BLaER1 treated with 17β-estradiol and CSF1 and Interleukin-3, amounts not matched to agents 10 nM and 100 nM (cell line): Measurements from ENCODE around the gene FGFR2.

Experiments
- H3K27ac ChIP-seq, 11 experiments: shearing (Covaris generic); formaldehyde crosslinking; 2 replicates each; pipeline ENCODE4 v1.8.1; 2022
- H3K27me3 ChIP-seq, 11 experiments: shearing (Covaris generic); formaldehyde crosslinking; 2 replicates each; pipeline ENCODE4 v1.8.1; 2022
- H3K36me3 ChIP-seq, 11 experiments: shearing (Covaris generic); formaldehyde crosslinking; 2 replicates each; pipeline ENCODE4 v1.8.1; 2022
- H3K4me1 ChIP-seq, 10 experiments: shearing (Covaris generic); formaldehyde crosslinking; 2 replicates each; pipeline ENCODE4 v1.8.1; 2022
- H3K4me2 ChIP-seq, 11 experiments: shearing (Covaris generic); formaldehyde crosslinking; 2 replicates each; pipeline ENCODE4 v1.8.1; 2022
- H3K4me3 ChIP-seq, 10 experiments: shearing (Covaris generic); formaldehyde crosslinking; 2 replicates each; pipeline ENCODE4 v1.8.1; 2022
- H3K9ac ChIP-seq, 11 experiments: shearing (Covaris generic); formaldehyde crosslinking; 2 replicates each; pipeline ENCODE4 v1.8.1; 2022
- H3K9me3 ChIP-seq, 11 experiments: shearing (Covaris generic); formaldehyde crosslinking; replicated peaks in 1 of 11; 2 replicates each; pipeline ENCODE4 v1.8.1; 2022
- H4K20me1 ChIP-seq, 11 experiments: shearing (Covaris generic); formaldehyde crosslinking; 2 replicates each; pipeline ENCODE4 v1.8.1; 2022
- Cebpa-rat ChIP-seq, 11 experiments: shearing (Covaris generic); IDR thresholded peaks; 2 replicates each; pipeline ENCODE4 v1.8.1; 2022

The FGFR2 gene

DNA sequence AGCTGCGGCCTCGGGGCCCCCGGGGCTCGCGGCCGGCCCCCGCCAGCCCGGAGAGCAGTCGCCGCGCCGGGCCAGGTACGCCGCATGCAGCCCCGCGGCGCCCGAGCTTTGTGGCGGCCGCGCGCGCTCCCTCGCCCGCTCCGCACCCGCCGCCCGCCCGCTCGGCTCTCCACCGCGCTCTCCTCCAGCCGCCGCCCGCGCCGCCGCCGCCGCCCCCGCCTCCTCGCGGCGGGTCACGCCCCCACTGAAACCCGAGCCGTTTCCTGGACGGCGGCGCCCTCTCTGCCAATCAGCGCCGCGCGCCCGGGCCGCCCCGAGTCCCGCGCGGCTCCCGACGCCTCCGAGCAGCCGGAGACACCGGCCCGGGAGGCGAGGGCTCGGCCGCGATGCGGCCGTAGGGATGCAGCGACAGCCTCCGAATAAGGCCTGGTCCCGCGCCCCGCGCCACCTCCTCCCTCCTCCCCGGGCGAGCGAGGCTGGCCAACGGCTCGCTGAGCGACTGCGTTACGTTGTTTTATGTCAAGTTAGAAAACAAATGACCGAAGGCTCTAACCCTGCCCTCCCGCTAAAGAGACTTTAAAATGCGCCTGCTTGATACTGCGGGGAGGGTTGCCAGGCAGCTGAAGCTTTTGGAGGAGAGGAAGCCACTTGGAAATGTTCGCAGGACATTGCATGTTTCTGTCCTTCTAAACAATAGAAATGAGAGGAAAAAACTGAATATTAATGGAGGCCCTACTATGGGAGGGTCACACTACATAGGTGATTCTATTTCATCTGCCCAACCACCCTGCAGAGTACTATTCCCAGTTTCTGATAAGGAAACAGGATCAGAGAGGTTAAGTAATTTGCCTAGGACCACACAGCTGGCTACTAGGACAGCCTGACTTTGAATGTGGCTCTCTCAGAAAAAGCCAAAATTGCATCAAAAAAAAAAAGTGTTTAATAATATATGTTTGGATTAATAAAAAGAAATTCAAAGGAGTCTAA, at the start of gene FGFR2:
FGFR2 (minus strand) TSS at position 182 of the 987 bp plus-strand sequence. CDS start 4,627 bp downstream, outside the sequence.
- peak within 1 kb of the TSS; percentile 85 to 100 (median 98) for H3K4me2 ChIP-seq
- TF ChIP-seq Cebpa-rat (IDR thresholded peaks at IDR 0.05), result no peak
- peaks cover 82 to 97% (median 92%) of the 10 kb centered on the region in 11 experiments for H3K27me3 ChIP-seq

DNA sequence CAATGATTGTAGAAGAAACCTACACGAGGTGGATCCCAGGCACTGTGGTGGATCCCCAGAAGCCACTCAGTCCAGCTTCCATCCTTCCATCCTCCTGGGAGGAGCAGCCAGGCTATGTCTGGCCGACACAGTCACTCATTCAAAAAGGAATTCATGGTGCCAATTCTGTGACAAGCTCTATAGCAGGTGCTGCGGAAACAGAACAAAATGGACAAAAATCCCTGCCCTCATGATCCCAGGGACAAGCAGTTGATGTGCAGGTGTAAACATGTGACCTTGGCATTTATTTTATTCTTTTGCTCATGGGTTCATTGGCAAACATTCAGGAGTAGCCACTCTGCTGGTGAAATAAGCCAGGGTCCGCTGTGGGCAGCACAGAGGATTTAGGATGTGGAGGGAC, 49.2 kb upstream of the FGFR2 start:
- TF ChIP-seq Cebpa-rat (IDR thresholded peaks at IDR 0.05), result no peak
- Histone ChIP-seq H4K20me1 (no peaks in the 10 kb centered on the region), H3K36me3 (no peaks in the 10 kb centered on the region), H3K9me3 (peaks cover 0 to 4% (median 0%) of the 10 kb centered on the region in 11 experiments; a peak in 1 of 22 replicates), H3K9ac (no peak overlapping the region), H3K4me3 (no peak overlapping the region), H3K27ac (no peak overlapping the region), H3K27me3 (no peaks in the 10 kb centered on the region), H3K4me1 (peaks cover 0 to 5% (median 0%) of the 10 kb centered on the region in 10 experiments; a peak in 1 of 20 replicates), H3K4me2 (no peak overlapping the region)

More for the DNA sequence above, at the start of gene FGFR2:
- Histone ChIP-seq H4K20me1 (peaks cover 0 to 44% (median 33%) of the 10 kb centered on the region in 11 experiments; a peak in 16 of 22 replicates), H3K4me3 (peak within 1 kb of the TSS; percentile 55 to 75 (median 64)), H3K9me3 (no peaks in the 10 kb centered on the region), H3K9ac (peak within 1 kb of the TSS; percentile 8 to 70 (median 53); a peak in 17 of 22 replicates), H3K4me1 (peaks cover 8 to 44% (median 36%) of the 10 kb centered on the region in 10 experiments; a peak in 19 of 20 replicates), H3K36me3 (no peaks in the 10 kb centered on the region), H3K27ac (no peak within 1 kb of the TSS)

DNA sequence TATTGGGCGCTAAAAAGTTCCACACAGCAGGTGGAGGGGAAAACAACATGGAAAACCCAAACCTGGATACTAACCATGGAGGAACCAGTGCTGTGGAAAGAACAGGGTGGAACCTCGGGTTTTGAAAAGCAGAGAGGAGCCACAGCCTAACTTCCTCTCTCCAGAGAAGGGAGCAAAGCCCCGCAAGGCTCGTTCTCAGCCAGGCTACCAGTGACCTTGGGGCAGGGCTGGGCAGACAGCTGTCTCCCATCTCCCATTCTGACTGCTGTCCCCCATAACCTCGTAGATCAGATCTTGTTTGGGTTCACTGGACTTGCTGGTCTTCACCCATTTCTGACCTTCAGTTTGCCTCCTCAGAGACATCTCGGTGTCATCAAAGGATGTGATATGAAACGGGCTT, 47.5 kb upstream of the FGFR2 start:
- Histone ChIP-seq H3K36me3 (no peaks in the 10 kb centered on the region), H3K27ac (no peak overlapping the region), H3K9me3 (peaks cover 0 to 13% (median 7%) of the 10 kb centered on the region in 11 experiments; a peak in 10 of 22 replicates), H3K4me1 (peaks cover 0 to 5% (median 0%) of the 10 kb centered on the region in 10 experiments; a peak in 1 of 20 replicates), H3K9ac (no peak overlapping the region), H3K4me2 (no peak overlapping the region), H3K27me3 (no peaks in the 10 kb centered on the region), H3K4me3 (no peak overlapping the region), H4K20me1 (no peaks in the 10 kb centered on the region)
- no peak for TF ChIP-seq Cebpa-rat (IDR thresholded peaks at IDR 0.05)

DNA sequence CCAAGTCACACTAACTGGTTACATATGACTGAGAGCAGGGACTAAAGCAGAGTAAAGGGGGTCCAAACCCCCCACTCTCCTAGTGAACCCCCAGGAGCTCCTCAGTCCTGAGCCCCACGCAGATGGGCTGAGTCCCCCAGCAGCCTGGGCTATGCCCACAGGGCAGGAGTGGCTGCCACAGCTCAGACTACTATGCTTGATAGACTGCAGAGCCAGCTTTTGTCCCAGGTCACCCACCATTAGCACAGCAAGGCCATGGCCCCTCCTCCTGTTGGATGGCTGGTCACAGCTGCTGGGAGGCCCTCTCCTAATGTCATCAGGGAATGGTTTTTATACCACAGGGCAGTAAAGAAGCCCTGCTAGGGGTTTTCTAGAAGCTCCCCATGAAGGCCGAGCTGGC, 46.3 kb upstream of the FGFR2 start:
- H4K20me1 ChIP-seq, result no peaks in the 10 kb centered on the region
- H3K9me3 ChIP-seq, result peaks cover 0 to 15% (median 8%) of the 10 kb centered on the region in 11 experiments; a peak in 10 of 22 replicates
- H3K4me3 ChIP-seq, result no peak overlapping the region
- TF ChIP-seq Cebpa-rat (IDR thresholded peaks at IDR 0.05), result no peak
- H3K27ac ChIP-seq, result no peak overlapping the region
- no peaks in the 10 kb centered on the region for H3K36me3 ChIP-seq
- no peak overlapping the region for H3K9ac ChIP-seq
- H3K4me2 ChIP-seq, result no peak overlapping the region
- H3K4me1 ChIP-seq, result peaks cover 0 to 5% (median 0%) of the 10 kb centered on the region in 10 experiments; a peak in 2 of 20 replicates
- H3K27me3 ChIP-seq, result no peaks in the 10 kb centered on the region

DNA sequence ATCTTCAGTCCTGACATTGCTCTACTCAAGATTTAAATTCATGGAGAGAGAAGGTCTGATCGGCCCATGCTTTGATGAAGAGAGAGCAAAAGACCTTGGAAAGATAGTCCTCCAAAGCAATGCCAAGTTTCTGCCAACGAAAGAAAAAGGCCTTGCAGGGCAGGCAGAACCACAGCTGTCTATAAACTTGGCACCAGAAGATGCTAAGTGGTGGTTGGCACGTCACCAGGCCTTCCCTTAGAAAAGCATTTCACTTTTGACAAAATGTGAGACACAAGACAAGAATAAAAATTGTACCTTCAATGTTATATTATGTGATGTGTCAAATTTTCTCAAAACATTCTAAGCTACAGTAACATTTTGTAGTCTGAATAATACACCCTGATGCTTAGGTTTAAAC, 42.0 kb upstream of the FGFR2 start:
- peaks cover 8 to 31% (median 18%) of the 10 kb centered on the region in 11 experiments; a peak in 19 of 22 replicates for H3K9me3 ChIP-seq
- no peak overlapping the region for H3K9ac ChIP-seq
- no peaks in the 10 kb centered on the region for H4K20me1 ChIP-seq
- no peak overlapping the region for H3K4me3 ChIP-seq
- no peak overlapping the region for H3K27ac ChIP-seq
- no peak for TF ChIP-seq Cebpa-rat (IDR thresholded peaks at IDR 0.05)
- H3K4me1 ChIP-seq, result peaks cover 0 to 9% (median 0%) of the 10 kb centered on the region in 10 experiments; a peak in 1 of 20 replicates
- no peak overlapping the region for H3K4me2 ChIP-seq
- no peaks in the 10 kb centered on the region for H3K27me3 ChIP-seq
- H3K36me3 ChIP-seq, result no peaks in the 10 kb centered on the region

DNA sequence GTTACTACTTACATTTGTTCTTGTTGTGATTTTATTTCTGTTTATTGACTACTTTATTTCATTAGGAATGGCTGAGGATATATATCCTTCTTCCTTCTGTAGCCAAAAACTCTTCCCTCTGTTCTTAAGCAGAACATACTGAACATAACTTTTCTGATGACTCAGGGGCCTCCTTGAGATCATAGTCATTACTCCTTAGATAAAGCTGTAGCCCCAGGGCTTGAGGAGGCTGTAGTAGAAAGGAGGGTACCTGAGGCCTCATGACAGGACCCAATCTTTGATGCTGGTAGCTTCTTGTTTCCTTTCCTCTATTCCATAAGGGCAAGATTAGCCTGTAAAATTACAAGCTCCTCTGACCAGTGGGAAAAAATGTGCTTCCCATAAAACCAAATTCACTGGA, 41.2 kb upstream of the FGFR2 start:
- no peak overlapping the region for H3K4me2 ChIP-seq
- no peak overlapping the region for H3K9ac ChIP-seq
- no peaks in the 10 kb centered on the region for H3K27me3 ChIP-seq
- peaks cover 0 to 9% (median 0%) of the 10 kb centered on the region in 10 experiments; a peak in 1 of 20 replicates for H3K4me1 ChIP-seq
- TF ChIP-seq Cebpa-rat (IDR thresholded peaks at IDR 0.05), result no peak
- H4K20me1 ChIP-seq, result no peaks in the 10 kb centered on the region
- H3K27ac ChIP-seq, result no peak overlapping the region
- no peaks in the 10 kb centered on the region for H3K36me3 ChIP-seq
- peaks cover 8 to 31% (median 18%) of the 10 kb centered on the region in 11 experiments; a peak in 19 of 22 replicates for H3K9me3 ChIP-seq
- no peak overlapping the region for H3K4me3 ChIP-seq

DNA sequence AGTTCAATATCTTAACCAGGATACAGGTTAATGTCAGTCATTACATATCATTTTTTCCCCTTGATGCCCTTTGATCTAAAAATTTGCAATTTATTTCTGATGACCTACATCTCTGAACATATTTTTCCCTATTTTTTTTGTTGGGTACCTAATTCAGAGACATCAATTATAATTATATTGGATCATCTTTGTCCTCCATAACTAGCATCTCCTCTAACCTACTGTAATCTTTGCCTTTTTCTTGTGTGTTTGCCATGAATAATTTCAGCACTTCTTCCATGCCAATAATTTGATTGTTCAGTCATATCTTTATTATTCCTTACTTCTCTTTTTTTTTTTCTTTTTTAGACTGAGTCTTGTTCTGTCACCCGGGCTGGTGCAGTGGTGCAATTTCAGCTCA, 39.2 kb upstream of the FGFR2 start:
- H3K27me3 ChIP-seq, result no peaks in the 10 kb centered on the region
- H3K4me2 ChIP-seq, result no peak overlapping the region
- H3K4me3 ChIP-seq, result no peak overlapping the region
- no peaks in the 10 kb centered on the region for H4K20me1 ChIP-seq
- peaks cover 8 to 31% (median 18%) of the 10 kb centered on the region in 11 experiments; a peak in 19 of 22 replicates for H3K9me3 ChIP-seq
- H3K4me1 ChIP-seq, result peaks cover 0 to 9% (median 0%) of the 10 kb centered on the region in 10 experiments; a peak in 1 of 20 replicates
- no peaks in the 10 kb centered on the region for H3K36me3 ChIP-seq
- no peak overlapping the region for H3K27ac ChIP-seq
- no peak overlapping the region for H3K9ac ChIP-seq
- no peak for TF ChIP-seq Cebpa-rat (IDR thresholded peaks at IDR 0.05)

DNA sequence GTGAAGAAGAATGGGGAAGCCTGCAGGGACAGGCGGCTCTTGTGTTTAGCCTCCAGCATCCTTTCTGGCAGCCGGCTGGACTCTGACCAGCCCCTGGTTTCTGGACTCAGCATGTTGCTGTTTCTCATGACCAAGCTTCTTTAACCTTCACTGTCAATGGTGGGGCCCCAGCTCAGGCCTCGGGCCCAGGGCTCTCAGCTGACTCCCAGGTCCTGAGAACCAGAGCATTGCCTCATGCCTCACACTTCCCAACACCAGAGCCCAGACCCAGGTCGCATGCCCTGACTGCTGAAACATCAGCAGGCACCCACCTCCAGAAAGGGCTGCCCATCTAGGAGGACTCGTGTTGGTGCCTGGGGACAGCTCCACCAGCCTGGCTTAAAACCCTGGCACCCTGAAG, 34.8 kb upstream of the FGFR2 start:
- Histone ChIP-seq H3K4me1 (peaks cover 0 to 9% (median 0%) of the 10 kb centered on the region in 10 experiments; a peak in 3 of 20 replicates), H3K9ac (no peak overlapping the region), H3K27me3 (no peaks in the 10 kb centered on the region), H3K4me2 (no peak overlapping the region), H3K36me3 (no peaks in the 10 kb centered on the region), H4K20me1 (no peaks in the 10 kb centered on the region), H3K9me3 (peaks cover 8 to 13% (median 9%) of the 10 kb centered on the region in 11 experiments; a peak in 18 of 22 replicates), H3K27ac (no peak overlapping the region), H3K4me3 (no peak overlapping the region)
- TF ChIP-seq Cebpa-rat (IDR thresholded peaks at IDR 0.05), result no peak

DNA sequence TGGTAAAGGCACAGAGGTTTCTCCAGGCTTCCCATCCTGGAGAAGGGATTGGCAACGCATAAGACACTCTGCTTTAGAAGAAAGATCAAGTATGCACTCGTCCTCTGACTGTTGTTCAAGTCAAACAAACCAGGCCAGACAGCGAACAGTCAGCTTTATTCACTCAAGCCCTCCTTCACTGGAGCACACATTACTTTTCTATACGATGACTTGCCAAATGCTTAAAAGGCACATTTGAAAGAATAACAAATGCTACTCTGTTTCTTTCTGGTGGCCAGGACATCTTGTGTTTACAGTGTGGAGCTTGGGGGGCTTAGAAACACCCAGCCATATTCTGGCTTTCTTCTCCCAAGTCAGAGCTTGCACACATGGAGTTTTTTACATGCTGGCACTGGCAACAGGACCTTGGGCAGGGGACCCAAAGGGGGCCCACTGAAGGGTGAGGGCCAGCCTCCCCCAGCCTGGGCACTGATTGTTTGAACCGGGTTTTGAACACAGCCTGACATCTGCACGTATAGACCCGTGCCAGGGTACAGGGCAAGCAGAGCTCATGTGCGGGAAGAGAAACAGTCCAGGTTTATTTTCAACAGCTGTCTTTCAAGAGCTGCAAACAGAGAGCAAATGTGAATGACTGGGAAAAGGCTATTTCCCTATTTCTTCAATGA, 33.3 kb upstream of the FGFR2 start:
- no peak overlapping the region for H3K4me2 ChIP-seq
- H3K4me3 ChIP-seq, result no peak overlapping the region
- no peaks in the 10 kb centered on the region for H3K36me3 ChIP-seq
- H3K4me1 ChIP-seq, result peaks cover 0 to 4% (median 0%) of the 10 kb centered on the region in 10 experiments; a peak in 3 of 20 replicates
- H3K27me3 ChIP-seq, result no peaks in the 10 kb centered on the region
- no peak overlapping the region for H3K27ac ChIP-seq
- TF ChIP-seq Cebpa-rat (IDR thresholded peaks at IDR 0.05), result no peak
- no peak overlapping the region for H3K9ac ChIP-seq
- H4K20me1 ChIP-seq, result no peaks in the 10 kb centered on the region
- H3K9me3 ChIP-seq, result no peaks in the 10 kb centered on the region
